Astrocyte (in vitro differentiated cells and primary cell): ENCODE data around the gene LIMA1. TPM values are rescaled to one million over a fixed set of nuclear protein-coding genes. Genes with fewer than 3 reads are reported as not detected.
"Not testable (repeated sequence)": the region's sequence is repeated elsewhere in the genome, so short reads cannot be mapped to it uniquely, and the experiment has no call there.

ENCODE experiments used
- DNase-seq: peaks from one replicate; pipeline ENCODE4 v3.0.0-alpha.2; 2010; ENCODE audit warnings: low read depth
- FAIRE-seq: peaks from 2 replicates; lab custom pipeline; 2011; peaks lifted over from hg19 to GRCh38; lab: Jason Lieb, UNC
- H2AFZ ChIP-seq: 2 replicates; pipeline ENCODE4 v1.6.0; 2012; ENCODE audit warnings: low read depth, low read length, inconsistent platforms
- H3K27ac ChIP-seq: 2 replicates; pipeline ENCODE4 v1.5.1; 2011; ENCODE audit warnings: low read depth, low read length, inconsistent platforms
- H3K27me3 ChIP-seq: 2 replicates; pipeline ENCODE4 v1.6.0; 2011; ENCODE audit warnings: low read length, inconsistent platforms; ENCODE audit not compliant: insufficient read depth
- H3K36me3 ChIP-seq: 2 replicates; pipeline ENCODE4 v1.5.1; 2011; ENCODE audit warnings: low read length, inconsistent platforms; ENCODE audit not compliant: insufficient read depth
- H3K4me1 ChIP-seq: 2 replicates; pipeline ENCODE4 v1.5.1; 2011; ENCODE audit warnings: low read length, inconsistent platforms; ENCODE audit not compliant: insufficient read depth
- H3K4me2 ChIP-seq: 2 replicates; pipeline ENCODE4 v1.6.0; 2012; ENCODE audit warnings: low read length, inconsistent platforms
- H3K4me3 ChIP-seq: 2 replicates; pipeline ENCODE4 v1.5.1; 2011; ENCODE audit warnings: low read depth, mild to moderate bottlenecking, low read length, inconsistent platforms; ENCODE audit not compliant: insufficient read depth
- H3K79me2 ChIP-seq: 2 replicates; pipeline ENCODE4 v1.6.0; 2012; ENCODE audit warnings: mild to moderate bottlenecking, low read length, inconsistent platforms; ENCODE audit not compliant: insufficient read depth
- H3K9ac ChIP-seq: 2 replicates; pipeline ENCODE4 v1.6.0; 2012; ENCODE audit warnings: mild to moderate bottlenecking, low read length, inconsistent platforms
- H3K9me3 ChIP-seq: 2 replicates; pipeline ENCODE4 v1.5.1; 2012; ENCODE audit warnings: low read depth, mild to moderate bottlenecking, low read length, inconsistent platforms; ENCODE audit not compliant: insufficient read depth
- H4K20me1 ChIP-seq: 2 replicates; pipeline ENCODE4 v1.6.0; 2012; ENCODE audit warnings: low read length, inconsistent platforms; ENCODE audit not compliant: insufficient read depth
- H3K27ac Mint-ChIP-seq: one replicate; pipeline ENCODE4 v1.8.0; 2021; ENCODE audit warnings: mild to moderate bottlenecking, mixed read lengths; ENCODE audit not compliant: unreplicated experiment
- H3K27me3 Mint-ChIP-seq: one replicate; pipeline ENCODE4 v1.8.0; 2021; ENCODE audit warnings: low read depth, mixed read lengths; ENCODE audit not compliant: unreplicated experiment
- H3K36me3 Mint-ChIP-seq: one replicate; pipeline ENCODE4 v1.8.0; 2021; ENCODE audit warnings: low read depth, mixed read lengths; ENCODE audit not compliant: unreplicated experiment
- H3K4me1 Mint-ChIP-seq: one replicate; pipeline ENCODE4 v1.8.0; 2021; ENCODE audit warnings: low read depth, mixed read lengths; ENCODE audit not compliant: unreplicated experiment
- H3K4me3 Mint-ChIP-seq: one replicate; pipeline ENCODE4 v1.8.0; 2021; ENCODE audit warnings: mild to moderate bottlenecking, moderate library complexity, mixed read lengths; ENCODE audit not compliant: unreplicated experiment
- H3K9me3 Mint-ChIP-seq: one replicate; pipeline ENCODE4 v1.8.0; 2021; ENCODE audit warnings: mild to moderate bottlenecking, mixed read lengths; ENCODE audit not compliant: unreplicated experiment
- EZH2 ChIP-seq: IDR thresholded peaks from 2 replicates; pipeline ENCODE4 v1.6.1; 2012; ENCODE audit warnings: mild to moderate bottlenecking, low read length, inconsistent platforms; ENCODE audit not compliant: insufficient read depth
- total RNA-seq: library from RNA; stranded (reverse); gene quantifications from 2 replicates; pipeline ENCODE4 v1.2.1, GENCODE V29; 2021
- TF ChIP-seq, protein P1 (sequence below): IDR thresholded peaks from 2 replicates; pipeline ENCODE4 v1.5.1; 2011; ENCODE audit warnings: low read depth, mild to moderate bottlenecking, inconsistent platforms, low read length, moderate library complexity; ENCODE audit not compliant: insufficient read depth

Gene LIMA1
- total RNA-seq, 1 donor from 2014 or later, result 173 TPM

DNA sequence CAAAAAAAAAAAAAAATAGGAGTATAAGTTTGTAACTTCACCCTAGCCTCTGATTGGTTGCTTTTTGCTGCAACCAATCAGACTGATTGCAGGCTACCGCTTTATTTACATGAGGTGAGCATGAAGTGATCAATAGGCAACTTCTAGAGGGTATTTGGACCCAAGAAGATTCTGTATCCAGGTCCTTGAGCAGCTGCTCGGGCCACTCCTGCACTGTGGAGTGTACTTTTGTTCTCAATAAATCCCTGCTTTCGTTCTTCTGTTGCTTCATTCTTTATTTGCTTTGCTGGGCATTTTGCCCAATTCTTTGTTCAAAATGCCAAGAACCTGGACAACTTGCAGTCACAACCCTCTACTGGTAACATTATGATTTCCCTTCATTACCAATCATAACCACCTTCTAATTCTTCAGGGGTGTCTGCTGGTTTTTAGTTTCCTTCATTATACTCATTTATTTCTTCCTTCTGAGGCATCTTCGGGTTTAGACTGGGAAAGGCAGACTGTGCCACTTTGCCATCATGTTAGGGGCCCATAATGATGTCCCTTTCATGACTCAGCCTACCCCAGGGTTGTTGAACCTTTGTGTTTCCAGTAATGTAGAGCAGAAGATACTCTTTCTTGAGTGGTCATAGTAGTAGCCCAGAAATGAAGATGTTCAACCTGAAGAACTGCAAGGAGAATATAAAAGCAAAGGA is 43.4 kb upstream of the LIMA1 start:
- Histone ChIP-seq H2AFZ (peak overlapping the region; percentile 42), H3K79me2 (no peaks in the 10 kb centered on the region), H4K20me1 (no peaks in the 10 kb centered on the region), H3K27ac (no peak overlapping the region), H3K4me2 (peak overlapping the region; percentile 24), H3K4me1 (peaks cover 7% of the 10 kb centered on the region), H3K9ac (no peak overlapping the region), H3K27me3 (no peaks in the 10 kb centered on the region), H3K9me3 (no peaks in the 10 kb centered on the region), H3K36me3 (no peaks in the 10 kb centered on the region), H3K4me3 (no peak overlapping the region)
- peaks cover 3% of the 10 kb centered on the region for H3K36me3 Mint-ChIP-seq
- no peaks in the 10 kb centered on the region for H3K27me3 Mint-ChIP-seq
- FAIRE-seq (no peak), DNase-seq (peak; percentile 51)
- H3K9me3 Mint-ChIP-seq, result no peaks in the 10 kb centered on the region
- TF ChIP-seq, protein P1, sequence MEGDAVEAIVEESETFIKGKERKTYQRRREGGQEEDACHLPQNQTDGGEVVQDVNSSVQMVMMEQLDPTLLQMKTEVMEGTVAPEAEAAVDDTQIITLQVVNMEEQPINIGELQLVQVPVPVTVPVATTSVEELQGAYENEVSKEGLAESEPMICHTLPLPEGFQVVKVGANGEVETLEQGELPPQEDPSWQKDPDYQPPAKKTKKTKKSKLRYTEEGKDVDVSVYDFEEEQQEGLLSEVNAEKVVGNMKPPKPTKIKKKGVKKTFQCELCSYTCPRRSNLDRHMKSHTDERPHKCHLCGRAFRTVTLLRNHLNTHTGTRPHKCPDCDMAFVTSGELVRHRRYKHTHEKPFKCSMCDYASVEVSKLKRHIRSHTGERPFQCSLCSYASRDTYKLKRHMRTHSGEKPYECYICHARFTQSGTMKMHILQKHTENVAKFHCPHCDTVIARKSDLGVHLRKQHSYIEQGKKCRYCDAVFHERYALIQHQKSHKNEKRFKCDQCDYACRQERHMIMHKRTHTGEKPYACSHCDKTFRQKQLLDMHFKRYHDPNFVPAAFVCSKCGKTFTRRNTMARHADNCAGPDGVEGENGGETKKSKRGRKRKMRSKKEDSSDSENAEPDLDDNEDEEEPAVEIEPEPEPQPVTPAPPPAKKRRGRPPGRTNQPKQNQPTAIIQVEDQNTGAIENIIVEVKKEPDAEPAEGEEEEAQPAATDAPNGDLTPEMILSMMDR, result no peak
- no peak overlapping the region for H3K27ac Mint-ChIP-seq
- no peaks in the 10 kb centered on the region for H3K4me1 Mint-ChIP-seq
- H3K4me3 Mint-ChIP-seq, result no peak overlapping the region

GRCh38 chr12:50325890-50326391 is 42.6 kb upstream of the LIMA1 start:
- Histone ChIP-seq H3K4me2 (no peak overlapping the region), H3K79me2 (no peaks in the 10 kb centered on the region), H3K27me3 (no peaks in the 10 kb centered on the region), H2AFZ (no peak overlapping the region), H3K4me1 (peaks cover 7% of the 10 kb centered on the region), H3K9ac (no peak overlapping the region), H3K4me3 (no peak overlapping the region), H4K20me1 (no peaks in the 10 kb centered on the region), H3K27ac (no peak overlapping the region), H3K9me3 (no peaks in the 10 kb centered on the region), H3K36me3 (no peaks in the 10 kb centered on the region)
- TF ChIP-seq, protein P1, result no peak
- TF ChIP-seq EZH2, result no peak
- DNase-seq (no peak), FAIRE-seq (no peak)
- H3K4me3 Mint-ChIP-seq, result no peak overlapping the region
- H3K27ac Mint-ChIP-seq, result no peak overlapping the region
- no peaks in the 10 kb centered on the region for H3K27me3 Mint-ChIP-seq
- H3K9me3 Mint-ChIP-seq, result no peaks in the 10 kb centered on the region
- peaks cover 3% of the 10 kb centered on the region for H3K36me3 Mint-ChIP-seq
- H3K4me1 Mint-ChIP-seq, result no peaks in the 10 kb centered on the region

DNA sequence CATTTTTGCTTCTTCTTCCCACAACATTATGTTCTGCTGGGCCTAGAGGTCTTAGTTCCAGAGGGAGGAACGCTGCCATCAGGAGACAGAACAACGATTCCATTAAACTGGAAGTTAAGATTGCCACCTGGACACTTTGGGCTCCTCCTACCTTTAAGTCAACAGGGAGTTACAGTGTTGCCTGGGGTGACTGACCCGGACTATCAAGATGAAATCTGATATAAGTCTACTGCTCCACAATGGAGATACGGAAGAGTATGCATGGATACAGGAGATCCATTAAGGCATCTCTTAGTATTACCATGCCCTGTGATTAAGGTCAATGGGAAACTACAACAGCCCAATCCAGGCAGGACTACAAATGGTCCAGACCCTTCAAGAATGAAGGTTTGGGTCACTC is 41.5 kb upstream of the LIMA1 start:
- H3K4me3 Mint-ChIP-seq, H3K27ac Mint-ChIP-seq, H3K36me3 ChIP-seq, H4K20me1 ChIP-seq, FAIRE-seq, H2AFZ ChIP-seq, H3K4me2 ChIP-seq, H3K9me3 ChIP-seq, H3K4me3 ChIP-seq, DNase-seq, H3K27me3 ChIP-seq, H3K9ac ChIP-seq, H3K4me1 ChIP-seq, H3K27ac ChIP-seq, H3K36me3 Mint-ChIP-seq, H3K27me3 Mint-ChIP-seq, H3K4me1 Mint-ChIP-seq, H3K9me3 Mint-ChIP-seq, H3K79me2 ChIP-seq: not testable (repeated sequence)

GRCh38 chr12:50324077-50324476 is 40.8 kb upstream of the LIMA1 start:
- H3K4me3 ChIP-seq, DNase-seq, H3K36me3 Mint-ChIP-seq, H3K27me3 Mint-ChIP-seq, H4K20me1 ChIP-seq, H3K4me2 ChIP-seq, H3K27me3 ChIP-seq, H3K9ac ChIP-seq, H3K36me3 ChIP-seq, H3K4me3 Mint-ChIP-seq, FAIRE-seq, H3K4me1 ChIP-seq, H3K9me3 ChIP-seq, H3K27ac Mint-ChIP-seq, H3K4me1 Mint-ChIP-seq, H3K27ac ChIP-seq, H3K9me3 Mint-ChIP-seq, H2AFZ ChIP-seq, H3K79me2 ChIP-seq: not testable (repeated sequence)
